ENCODE measurements around the gene FMR1NB. TPM values are rescaled to one million over a fixed set of nuclear protein-coding genes. Genes with fewer than 3 reads are reported as not detected.

FMR1NB gene
- total and polyA plus RNA-seq, 2 of the 8 experiments (the other 6 are each of a cell fraction or from before 2014, with no cell fraction given): not detected

GRCh38 chrX:148067285-148067684 is 86.1 kb downstream of the FMR1NB start:
- Histone ChIP-seq H3K23ac (ENCODE audit: insufficient read length) (no peak overlapping the region), H3K79me1 (ENCODE audit: low read depth, low read length) (no peaks in the 10 kb centered on the region), H2BK15ac (ENCODE audit: low read length) (no peak overlapping the region), H3K56ac (replicated peaks; ENCODE audit: insufficient read length, low read depth, low read length) (no peak overlapping the region), H2AFZ (ENCODE audit: low read length) (no peak overlapping the region), H3K4me2 (ENCODE audit: insufficient read depth in 1 of 2, low read depth in 2 of 2, low read length in 2 of 2) (no peak overlapping the region), H4K20me1 (replicated peaks in 1 of 2; ENCODE audit: control insufficient read depth in 1 of 2, insufficient read depth in 2 of 2, low read length in 2 of 2) (no peaks in the 10 kb centered on the region), H3K23me2 (ENCODE audit: low read depth, low read length) (no peaks in the 10 kb centered on the region), H3K18ac (ENCODE audit: extremely low read depth, low read length) (no peak overlapping the region), H3K9me3 (ENCODE audit: insufficient read depth in 2 of 2, low read depth in 1 of 2, low read length in 1 of 2) (no peaks in the 10 kb centered on the region), H3K14ac (ENCODE audit: insufficient read length) (no peak overlapping the region), H3K4me3 (ENCODE audit: extremely low read depth in 1 of 4, insufficient read depth in 2 of 4, low read depth in 3 of 4, low read length in 4 of 4) (no peak overlapping the region), H2BK120ac (replicated peaks; ENCODE audit: low read depth, low read length) (no peak overlapping the region), H3K36me3 (ENCODE audit: control insufficient read depth in 2 of 4, insufficient read depth in 4 of 4, low read length in 3 of 4) (no peaks in the 10 kb centered on the region), H3K79me2 (ENCODE audit: control insufficient read depth in 1 of 2, insufficient read depth in 2 of 2, low read length in 2 of 2) (no peaks in the 10 kb centered on the region), H3K27ac (ENCODE audit: low read depth, low read length) (no peak overlapping the region), H2AK5ac (ENCODE audit: low read depth, low read length) (no peak overlapping the region), H3K27me3 (replicated peaks in 1 of 4; ENCODE audit: control insufficient read depth in 3 of 4, extremely low read depth in 1 of 4, insufficient read depth in 3 of 4, low read length in 3 of 4) (no peaks in the 10 kb centered on the region), H2BK20ac (ENCODE audit: low read length) (no peak overlapping the region), H2BK5ac (ENCODE audit: low read depth, low read length) (no peak overlapping the region), H3K4ac (replicated peaks; ENCODE audit: insufficient read length, low read depth, low read length) (no peak overlapping the region), H3K9ac (replicated peaks in 1 of 4; ENCODE audit: extremely low read depth in 1 of 4, low read depth in 3 of 4, low read length in 3 of 4) (no peak overlapping the region), H4K5ac (ENCODE audit: insufficient read length, low read depth, low read length) (no peak overlapping the region), H4K91ac (replicated peaks; ENCODE audit: insufficient read length, low read length) (no peak overlapping the region), H4K8ac (ENCODE audit: extremely low read depth, insufficient read depth, low read length) (no peak overlapping the region), H2BK12ac (ENCODE audit: low read depth, low read length) (no peak overlapping the region), H3K4me1 (replicated peaks in 1 of 4; ENCODE audit: control insufficient read depth in 3 of 4, insufficient read depth in 4 of 4, low read length in 3 of 4) (no peaks in the 10 kb centered on the region)
- WGBS, 2 experiments (ENCODE audit: extremely low coverage in 1 of 2, insufficient coverage in 1 of 2, insufficient read length in 1 of 2, insufficient replicate concordance in 2 of 2, low coverage in 1 of 2, low lambda C conversion rate in 2 of 2, missing lambda C conversion rate in 1 of 2): 86% methylated on average over 2 of the region's 2 CpGs; no CpG with 5 or more reads in 1 of the 2 experiments
- POLR2A ChIA-PET (ENCODE audit: partially characterized antibody): no interaction called here
- DNase-seq (ENCODE audit: low read depth in 1 of 2, low spot score in 2 of 2) (no peak), FAIRE-seq (no peak)
- no peak for TF ChIP-seq SIRT6 (IDR thresholded peaks at IDR 0.05; ENCODE audit: low read length)
- no peak for TF ChIP-seq CBX8 (IDR thresholded peaks at IDR 0.05; ENCODE audit: borderline replicate concordance, low read depth, low read length)
- no peak for TF ChIP-seq MAX (IDR thresholded peaks at IDR 0.05)
- TF ChIP-seq KDM4A (IDR thresholded peaks at IDR 0.05; ENCODE audit: low read depth, low read length, severe bottlenecking): no peak
- no peak for TF ChIP-seq EP300 (IDR thresholded peaks at IDR 0.05; ENCODE audit: borderline replicate concordance in 1 of 2, low read depth in 2 of 2, low read length in 2 of 2)
- no peak for TF ChIP-seq RAD21 (IDR thresholded peaks at IDR 0.05 in 1 of 2, conservative IDR thresholded peaks at IDR 0.05 in 1 of 2; ENCODE audit: low read depth in 2 of 2, low read length in 2 of 2)
- no peak for TF ChIP-seq SAP30 (IDR thresholded peaks at IDR 0.05; ENCODE audit: insufficient read depth, insufficient replicate concordance, low read length)
- no peak for TF ChIP-seq YY1 (IDR thresholded peaks at IDR 0.05; ENCODE audit: low read depth, low read length)
- no peak for TF ChIP-seq CEBPB (IDR thresholded peaks at IDR 0.05; ENCODE audit: low read depth, low read length)
- no peak for TF ChIP-seq SP4 (IDR thresholded peaks at IDR 0.05; ENCODE audit: low read length)
- TF ChIP-seq KDM5A (IDR thresholded peaks at IDR 0.05; ENCODE audit: low read length): no peak
- CTCF ChIA-PET (ENCODE audit: partially characterized antibody): no interaction called here
